GM10847 (cell line): ENCODE data around the gene POLR1D.

Experiments used
- POLR2A ChIP-seq: IDR thresholded peaks from 2 replicates; pipeline ENCODE4 v1.6.1; 2011; ENCODE audit not compliant: insufficient read length; ENCODE audit errors: extremely low read depth

The POLR1D gene

GRCh38 chr13:27621366-27622101 is at the start of gene POLR1D:
TSS of gene POLR1D (plus strand) at chr13:27621892. CDS start at chr13:27621984, 92 bp downstream.
- peak; percentile 80 for TF ChIP-seq POLR2A

DNA sequence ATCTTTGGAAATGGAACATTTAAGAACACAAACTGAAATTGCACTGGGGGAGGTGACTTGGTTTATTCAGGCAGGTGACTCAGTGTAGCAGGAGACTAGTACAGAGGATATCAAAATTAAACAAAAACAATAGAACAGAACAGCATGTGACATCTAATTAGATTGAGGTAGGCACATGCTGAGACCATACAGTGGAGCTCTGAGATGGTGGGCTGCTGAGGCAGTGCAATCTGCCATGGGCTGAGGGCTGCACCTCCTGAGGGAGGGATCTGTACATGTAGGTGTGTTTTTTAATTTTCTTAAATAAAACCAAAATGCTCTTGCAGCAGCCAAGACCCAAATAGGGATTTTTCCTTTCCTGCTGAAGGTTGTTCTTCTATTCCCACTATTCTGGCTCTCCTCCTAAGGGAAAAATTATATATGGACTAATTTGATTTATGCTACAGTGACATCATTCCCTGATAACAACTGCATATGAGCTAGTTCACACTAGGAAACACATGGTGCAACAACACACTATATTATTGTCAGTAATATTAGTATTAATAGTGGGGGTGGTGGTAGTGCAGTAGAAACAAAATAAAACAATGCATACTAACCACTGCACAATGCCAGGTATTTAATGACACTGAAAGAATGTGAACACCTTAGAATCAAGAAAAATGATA is 49.3 kb upstream of the POLR1D start:
- TF ChIP-seq POLR2A = no peak

DNA sequence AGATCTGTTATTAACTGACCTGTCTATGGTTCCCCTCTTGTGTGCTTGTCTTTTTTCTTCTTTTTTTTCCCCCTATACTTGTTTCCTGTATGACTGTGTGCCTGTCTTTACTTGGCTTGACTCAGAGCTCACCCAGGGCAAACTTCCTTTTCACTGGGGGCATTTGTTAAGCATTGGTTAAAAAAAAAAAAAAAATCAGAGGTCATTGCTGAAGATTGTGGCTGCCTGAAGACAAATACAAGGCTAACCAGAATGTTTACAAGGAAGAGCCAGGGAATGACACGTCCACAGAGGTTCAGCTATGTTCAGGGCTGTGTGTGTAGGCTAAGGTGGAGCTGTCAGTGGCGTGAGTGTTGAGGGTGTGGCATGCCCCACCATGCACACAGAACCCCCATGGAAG is 48.4 kb upstream of the POLR1D start:
- TF ChIP-seq POLR2A = no peak

- no peak for TF ChIP-seq POLR2A
Observed at GRCh38 chr13:27574661-27575060, 47.0 kb upstream of the POLR1D start.

- no peak for TF ChIP-seq POLR2A
Observed at GRCh38 chr13:27578121-27579030, 43.3 kb upstream of the POLR1D start.

GRCh38 chr13:27583645-27584044 is 38.0 kb upstream of the POLR1D start:
- no peak for TF ChIP-seq POLR2A

GRCh38 chr13:27587095-27587746 is 34.5 kb upstream of the POLR1D start:
- no peak for TF ChIP-seq POLR2A

GRCh38 chr13:27588405-27588804 is 33.3 kb upstream of the POLR1D start:
- TF ChIP-seq POLR2A = no peak

GRCh38 chr13:27592865-27593264 is 28.8 kb upstream of the POLR1D start:
- TF ChIP-seq POLR2A = no peak

DNA sequence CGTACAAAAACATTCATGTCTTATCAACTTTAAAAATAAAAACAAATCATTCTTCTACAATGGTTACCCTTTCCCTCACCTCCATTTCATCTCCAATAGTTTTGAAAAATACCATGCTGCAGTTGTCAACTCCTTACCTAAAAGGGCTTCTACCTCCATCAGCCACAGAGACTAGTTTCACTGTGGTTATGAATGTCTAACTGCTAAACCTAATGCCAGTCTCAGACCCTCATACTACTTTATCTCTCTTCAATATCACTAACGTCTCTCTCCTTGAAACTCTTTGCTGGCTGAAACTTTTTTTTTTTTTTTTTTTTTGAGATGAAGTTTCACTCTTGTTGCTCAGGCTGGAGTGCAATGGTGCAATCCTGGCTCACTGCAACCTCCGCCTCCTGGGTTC is 28.4 kb upstream of the POLR1D start:
- no peak for TF ChIP-seq POLR2A

GRCh38 chr13:27595055-27595811 is 26.5 kb upstream of the POLR1D start:
- TF ChIP-seq POLR2A = no peak

DNA sequence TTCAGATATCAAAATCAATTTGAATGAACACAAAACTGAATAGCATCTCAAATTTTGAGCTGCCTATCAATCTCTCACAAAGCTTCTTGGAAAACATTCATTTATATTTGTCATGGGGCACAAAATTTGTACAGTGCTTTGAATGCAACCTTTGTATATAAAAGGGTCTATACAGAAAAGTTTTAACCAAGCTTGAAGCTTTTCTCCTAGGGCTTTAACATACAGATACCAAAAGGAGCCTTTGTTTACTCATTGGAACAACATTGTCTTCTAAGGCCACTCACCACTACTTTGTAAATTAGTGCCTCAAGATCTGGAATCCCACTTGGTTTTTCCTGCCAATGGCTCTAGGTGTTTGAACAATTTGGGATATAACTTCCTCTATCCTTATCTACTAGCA is 22.6 kb upstream of the POLR1D start:
- TF ChIP-seq POLR2A = no peak

DNA sequence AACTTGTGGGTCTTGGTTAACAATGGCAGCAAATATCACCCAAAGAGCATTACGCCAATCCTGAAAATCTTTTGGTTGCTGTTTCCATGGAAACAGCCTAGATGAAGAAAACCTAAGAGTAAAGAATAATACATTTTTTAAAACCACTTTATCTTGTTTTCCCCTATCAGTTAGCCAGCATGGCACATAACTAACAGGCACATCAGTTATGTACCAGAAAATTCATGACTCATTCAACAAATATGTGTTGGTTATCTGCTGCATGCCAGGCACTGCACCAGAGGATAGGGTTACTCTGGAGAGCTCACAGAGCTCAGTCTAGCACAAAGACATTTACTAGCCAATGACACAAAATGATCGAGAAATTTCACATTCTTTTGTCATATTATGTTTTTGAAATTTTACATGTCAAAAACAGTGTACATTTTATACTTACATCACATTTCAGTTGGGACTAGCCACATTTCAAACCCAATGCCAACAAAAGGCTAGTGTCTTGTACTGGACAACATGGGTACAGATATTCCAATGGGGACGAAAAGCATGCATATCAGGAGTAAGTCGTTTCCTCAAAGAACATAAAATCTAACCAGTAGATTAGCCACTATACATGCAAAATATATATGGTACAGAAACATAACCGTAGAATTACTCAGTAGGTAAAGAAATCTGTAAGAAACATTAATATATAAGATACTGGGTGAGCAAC is 21.7 kb upstream of the POLR1D start:
- no peak for TF ChIP-seq POLR2A

DNA sequence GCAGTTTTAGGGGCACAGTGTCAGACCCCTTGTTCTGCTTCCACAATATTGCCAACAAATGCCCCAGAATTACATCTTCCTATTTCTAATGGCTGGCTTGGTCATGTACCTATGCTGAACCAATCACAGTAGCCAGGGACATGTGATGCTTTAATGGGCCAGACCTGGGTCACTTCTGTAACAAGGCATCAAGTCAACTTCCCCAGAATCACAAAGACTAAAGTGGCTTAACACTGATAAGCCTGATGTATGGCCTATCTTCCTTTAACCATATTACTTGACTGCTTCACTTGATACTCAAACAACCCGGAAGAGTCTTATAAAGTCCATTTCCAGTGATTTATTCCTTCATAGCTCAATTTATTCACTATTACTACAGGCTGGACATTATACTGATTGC is 21.0 kb upstream of the POLR1D start:
- no peak for TF ChIP-seq POLR2A
